HEK293 (cell line): Measurements from ENCODE around the gene SUPT4H1.

Source experiments
- HOXD13 ChIP-seq: sonication (generic); formaldehyde crosslinking; IDR thresholded peaks from 2 replicates; pipeline ENCODE4 v1.8.0; 2022; ENCODE audit warnings: missing genetic modification reagents, borderline replicate concordance
- KLF16 ChIP-seq: fragments of 450-650 bp; formaldehyde crosslinking; IDR thresholded peaks from 2 replicates; pipeline ENCODE4 v1.5.1; 2017; ENCODE audit warnings: missing biosample characterization, missing genetic modification characterization
- KLF9 ChIP-seq: fragments of 450-650 bp; formaldehyde crosslinking; IDR thresholded peaks from 2 replicates; pipeline ENCODE4 v1.5.1; 2016; ENCODE audit warnings: missing biosample characterization, missing genetic modification characterization, low read depth
- MZF1 ChIP-seq: fragments of 450-650 bp; formaldehyde crosslinking; IDR thresholded peaks from 2 replicates; pipeline ENCODE4 v1.5.1; 2017; ENCODE audit warnings: missing biosample characterization, missing genetic modification characterization, borderline replicate concordance
- OSR2 ChIP-seq: fragments of 450-650 bp; formaldehyde crosslinking; IDR thresholded peaks from 2 replicates; pipeline ENCODE4 v1.5.1; 2016; ENCODE audit warnings: missing biosample characterization, missing genetic modification characterization
- PATZ1 ChIP-seq: fragments of 450-650 bp; formaldehyde crosslinking; IDR thresholded peaks from 2 replicates; pipeline ENCODE4 v1.5.1; 2016; ENCODE audit warnings: missing biosample characterization, missing genetic modification characterization
- SCRT1 ChIP-seq: fragments of 450-650 bp; formaldehyde crosslinking; IDR thresholded peaks from 2 replicates; pipeline ENCODE4 v1.5.1; 2016; ENCODE audit warnings: missing biosample characterization, missing genetic modification characterization, borderline replicate concordance
- SETDB1 ChIP-seq: IDR thresholded peaks from one replicate; pipeline ENCODE4 v1.6.1; 2017; ENCODE audit warnings: mild to moderate bottlenecking, low read length, moderate library complexity, mixed read lengths; ENCODE audit not compliant: insufficient read length
- SP3 ChIP-seq: fragments of 450-650 bp; formaldehyde crosslinking; IDR thresholded peaks from 2 replicates; pipeline ENCODE4 v1.5.1; 2016; ENCODE audit warnings: missing biosample characterization, missing genetic modification characterization
- TRIM28 ChIP-seq: IDR thresholded peaks from 2 replicates; pipeline ENCODE4 v1.6.1; 2011; ENCODE audit warnings: low read length, control low read depth, borderline replicate concordance
- WT1 ChIP-seq: fragments of 450-650 bp; formaldehyde crosslinking; IDR thresholded peaks from 2 replicates; pipeline ENCODE4 v1.5.1; 2016; ENCODE audit warnings: missing biosample characterization, missing genetic modification characterization
- ZBTB20 ChIP-seq: fragments of 450-650 bp; formaldehyde crosslinking; IDR thresholded peaks from 2 replicates; pipeline ENCODE4 v1.5.1; 2016; ENCODE audit warnings: missing biosample characterization, missing genetic modification characterization
- ZBTB21 ChIP-seq: fragments of 450-650 bp; formaldehyde crosslinking; IDR thresholded peaks from 2 replicates; pipeline ENCODE4 v1.5.1; 2017; ENCODE audit warnings: missing biosample characterization, missing genetic modification characterization
- ZBTB44 ChIP-seq: fragments of 450-650 bp; IDR thresholded peaks from 2 replicates; pipeline ENCODE4 v1.5.1; 2018; ENCODE audit warnings: missing biosample characterization, mild to moderate bottlenecking, missing genetic modification characterization
- ZBTB7A ChIP-seq: fragments of 450-650 bp; formaldehyde crosslinking; IDR thresholded peaks from 2 replicates; pipeline ENCODE4 v1.5.1; 2016; ENCODE audit warnings: low read depth, missing biosample characterization, missing genetic modification characterization
- ZBTB8A ChIP-seq: fragments of 450-650 bp; formaldehyde crosslinking; IDR thresholded peaks from 2 replicates; pipeline ENCODE4 v1.5.1; 2016; ENCODE audit warnings: missing biosample characterization, missing genetic modification characterization
- ZNF121 ChIP-seq: fragments of 450-650 bp; formaldehyde crosslinking; IDR thresholded peaks from 2 replicates; pipeline ENCODE4 v1.5.1; 2016; ENCODE audit warnings: missing biosample characterization, missing genetic modification characterization
- ZNF2 ChIP-seq: fragments of 450-650 bp; formaldehyde crosslinking; IDR thresholded peaks from 2 replicates; pipeline ENCODE4 v1.5.1; 2016; ENCODE audit warnings: missing biosample characterization, missing genetic modification characterization
- ZNF211 ChIP-seq: fragments of 450-650 bp; formaldehyde crosslinking; IDR thresholded peaks from 2 replicates; pipeline ENCODE4 v1.5.1; 2016; ENCODE audit warnings: low read depth, missing biosample characterization, missing genetic modification characterization
- ZNF23 ChIP-seq: fragments of 450-650 bp; formaldehyde crosslinking; IDR thresholded peaks from 2 replicates; pipeline ENCODE4 v1.5.1; 2016; ENCODE audit warnings: missing biosample characterization, missing genetic modification characterization, borderline replicate concordance
- ZNF24 ChIP-seq: fragments of 450-650 bp; formaldehyde crosslinking; IDR thresholded peaks from 2 replicates; pipeline ENCODE4 v1.5.1; 2016; ENCODE audit warnings: missing biosample characterization, missing genetic modification characterization
- ZNF366 ChIP-seq: fragments of 450-650 bp; formaldehyde crosslinking; conservative IDR thresholded peaks from 2 replicates; pipeline ENCODE4 v1.5.1; 2016; ENCODE audit warnings: missing biosample characterization, missing genetic modification characterization
- ZNF404 ChIP-seq: fragments of 450-650 bp; formaldehyde crosslinking; IDR thresholded peaks from 2 replicates; pipeline ENCODE4 v1.5.1; 2017; ENCODE audit warnings: missing biosample characterization, missing genetic modification characterization
- ZNF558 ChIP-seq: fragments of 450-650 bp; formaldehyde crosslinking; IDR thresholded peaks from 2 replicates; pipeline ENCODE4 v1.5.1; 2016; ENCODE audit warnings: missing biosample characterization, missing genetic modification characterization
- ZNF561 ChIP-seq: fragments of 450-650 bp; IDR thresholded peaks from 2 replicates; pipeline ENCODE4 v1.5.1; 2018; ENCODE audit warnings: missing biosample characterization, missing genetic modification characterization, borderline replicate concordance
- ZNF624 ChIP-seq: fragments of 450-650 bp; formaldehyde crosslinking; IDR thresholded peaks from 2 replicates; pipeline ENCODE4 v1.5.1; 2017; ENCODE audit warnings: missing biosample characterization, missing genetic modification characterization
- ZNF639 ChIP-seq: fragments of 450-650 bp; formaldehyde crosslinking; IDR thresholded peaks from 2 replicates; pipeline ENCODE4 v1.5.1; 2016; ENCODE audit warnings: missing biosample characterization, missing genetic modification characterization
- ZNF645 ChIP-seq: fragments of 450-650 bp; formaldehyde crosslinking; IDR thresholded peaks from 2 replicates; pipeline ENCODE4; 2016; ENCODE audit warnings: missing biosample characterization, missing genetic modification characterization
- ZNF654 ChIP-seq: fragments of 450-650 bp; formaldehyde crosslinking; IDR thresholded peaks from 2 replicates; pipeline ENCODE4 v1.5.1; 2016; ENCODE audit warnings: low read depth, missing biosample characterization, missing genetic modification characterization
- ZNF670 ChIP-seq: fragments of 450-650 bp; formaldehyde crosslinking; IDR thresholded peaks from 2 replicates; pipeline ENCODE4 v1.5.1; 2016; ENCODE audit warnings: missing biosample characterization, missing genetic modification characterization, low read depth
- ZNF692 ChIP-seq: fragments of 450-650 bp; formaldehyde crosslinking; IDR thresholded peaks from 2 replicates; pipeline ENCODE4 v1.5.1; 2016; ENCODE audit warnings: missing biosample characterization, missing genetic modification characterization
- ZNF707 ChIP-seq: fragments of 450-650 bp; formaldehyde crosslinking; IDR thresholded peaks from 2 replicates; pipeline ENCODE4 v1.5.1; 2016; ENCODE audit warnings: missing biosample characterization, missing genetic modification characterization
- ZSCAN23 ChIP-seq: fragments of 450-650 bp; formaldehyde crosslinking; IDR thresholded peaks from 2 replicates; pipeline ENCODE4 v1.5.1; 2016; ENCODE audit warnings: missing biosample characterization, missing genetic modification characterization

SUPT4H1 gene

GRCh38 chr17:58387834-58388233 lies 35.8 kb upstream of the SUPT4H1 start (continued):
- TF ChIP-seq ZBTB44 (tag by site-specific recombination), result peak; percentile 53
- peak; percentile 89 for TF ChIP-seq ZNF24 (tag by site-specific recombination)
- TF ChIP-seq ZNF561 (tag by site-specific recombination), result peak; percentile 87
- TF ChIP-seq ZNF645 (tag by site-specific recombination), result no peak
- peak; percentile 79 for TF ChIP-seq KLF9 (tag by site-specific recombination)
- TF ChIP-seq ZSCAN23 (tag by site-specific recombination), result peak; percentile 71; the same call in 1 of the 2 replicates
- TF ChIP-seq ZBTB8A (tag by site-specific recombination), result peak; percentile 57
- peak; percentile 98 for TF ChIP-seq KLF16 (tag by site-specific recombination)
- TF ChIP-seq ZNF670 (tag by site-specific recombination), result no peak
- TF ChIP-seq ZNF404, result peak; percentile 59; the same call in 1 of the 2 replicates
- peak; percentile 54 for TF ChIP-seq ZNF366 (tag by site-specific recombination)
- peak; percentile 48; the same call in 1 of the 2 replicates for TF ChIP-seq TRIM28
- no peak for TF ChIP-seq SETDB1
- TF ChIP-seq ZNF558 (tag by site-specific recombination), result peak; percentile 77; the same call in 1 of the 2 replicates
- TF ChIP-seq ZNF654 (tag by site-specific recombination), result no peak
- TF ChIP-seq ZNF211 (tag by site-specific recombination), result no peak
- 0 out of 2 replicates have a peak, but pooled peaks have one; percentile 36 for TF ChIP-seq ZNF624 (tag by site-specific recombination)
- TF ChIP-seq ZNF692 (tag by site-specific recombination), result peak; percentile 86
- TF ChIP-seq ZNF121 (tag by site-specific recombination), result no peak
- TF ChIP-seq ZNF23 (tag by site-specific recombination), result no peak
- peak; percentile 70 for TF ChIP-seq ZNF2 (tag by site-specific recombination)
- peak; percentile 72; the same call in 1 of the 2 replicates for TF ChIP-seq ZNF639 (tag by site-specific recombination)
- TF ChIP-seq PATZ1 (tag by site-specific recombination), result peak; percentile 87
- peak; percentile 86 for TF ChIP-seq WT1 (tag by site-specific recombination)
- no peak for TF ChIP-seq ZBTB7A (tag by site-specific recombination)
- peak; percentile 95 for TF ChIP-seq SCRT1 (tag by site-specific recombination)
- TF ChIP-seq OSR2 (tag by site-specific recombination), result peak; percentile 92
- peak; percentile 99 for TF ChIP-seq HOXD13
- no peak for TF ChIP-seq ZNF707 (tag by site-specific recombination)
- TF ChIP-seq MZF1, result 0 out of 2 replicates have a peak, but pooled peaks have one; percentile 22
- peak; percentile 71; the same call in 1 of the 2 replicates for TF ChIP-seq ZBTB21
- peak; percentile 41; the same call in 1 of the 2 replicates for TF ChIP-seq SP3
- TF ChIP-seq ZBTB20 (tag by site-specific recombination), result peak; percentile 35; the same call in 1 of the 2 replicates
